Suprapubic skin (tissue), 4 donors: ENCODE measurements around the gene PLA2G1B.

ENCODE experiments used
- CTCF ChIP-seq, 2 donors: fragments of 200-600 bp in 1 of 2; fragments of 450-650 bp in 1 of 2; sonication (generic) in 1 of 2; IDR thresholded peaks; one replicate each; pipeline ENCODE4 v1.5.1; 2016 to 2019; ENCODE audit warnings: antibody characterized with exemption in 2 of 2, mild to moderate bottlenecking in 1 of 2, moderate library complexity in 1 of 2
- POLR2A ChIP-seq, 2 donors: fragments of 450-650 bp; IDR thresholded peaks; one replicate each; pipeline ENCODE4 v1.6.1; 2017; ENCODE audit warnings: antibody characterized with exemption in 2 of 2, mild to moderate bottlenecking in 2 of 2, moderate library complexity in 2 of 2
- POLR2AphosphoS5 ChIP-seq, 3 donors: sonication (generic); formaldehyde crosslinking; IDR thresholded peaks; one replicate each; pipeline ENCODE4 v1.6.1; 2017; ENCODE audit warnings: antibody characterized with exemption in 3 of 3

- TF ChIP-seq POLR2A (IDR thresholded peaks at IDR 0.05) = no peak
- no peak for TF ChIP-seq POLR2AphosphoS5 (IDR thresholded peaks at IDR 0.05)
- TF ChIP-seq CTCF (IDR thresholded peaks at IDR 0.05) = no peak
Measured at GRCh38 chr12:120353556-120354317, 26.2 kb upstream of the PLA2G1B start.
